HG02884 (cell line): ENCODE measurements around the gene POLR2L.

Experiments used
- ATAC-seq: cut with Tn5 transposase; IDR thresholded peaks from one replicate; pipeline ENCODE4 v1.9.1; 2021; ENCODE audit warnings: mild to moderate bottlenecking, moderate library complexity; ENCODE audit not compliant: unreplicated experiment

The POLR2L gene

GRCh38 chr11:839875-840617, 2.3 kb downstream of the POLR2L start:
- no peak for ATAC-seq

GRCh38 chr11:839280-839623, 3.1 kb downstream of the POLR2L start:
- no peak for ATAC-seq

GRCh38 chr11:838441-839279, 3.7 kb downstream of the POLR2L start:
- no peak for ATAC-seq

GRCh38 chr11:837990-838307, 4.4 kb downstream of the POLR2L start:
- no peak for ATAC-seq

GRCh38 chr11:837189-837989, 4.9 kb downstream of the POLR2L start:
- ATAC-seq = no peak

GRCh38 chr11:836700-837099, 5.6 kb downstream of the POLR2L start:
- no peak for ATAC-seq

- no peak for ATAC-seq
Measured at GRCh38 chr11:836274-836673, 6.1 kb downstream of the POLR2L start.

- ATAC-seq = no peak
Measured at GRCh38 chr11:834371-835316, 7.7 kb downstream of the POLR2L start.

GRCh38 chr11:833849-834311, 8.4 kb downstream of the POLR2L start:
- no peak for ATAC-seq

GRCh38 chr11:833114-833791, 9.1 kb downstream of the POLR2L start:
- no peak for ATAC-seq

GRCh38 chr11:832529-833113, 9.7 kb downstream of the POLR2L start, which contains the start of gene CD151:
Gene CD151, plus strand, starts transcription at chr11:832952. Its CDS starts 3,118 bp downstream, at chr11:836070.
- ATAC-seq = no peak

- ATAC-seq = no peak
Measured at GRCh38 chr11:831961-832528, 10.3 kb downstream of the POLR2L start.

GRCh38 chr11:831118-831864, 11.0 kb downstream of the POLR2L start:
- ATAC-seq = no peak

- no peak for ATAC-seq
Measured at GRCh38 chr11:830295-831117, 11.8 kb downstream of the POLR2L start.

- ATAC-seq = no peak
Measured at GRCh38 chr11:829847-830294, 12.5 kb downstream of the POLR2L start.

GRCh38 chr11:829176-829846, 13.0 kb downstream of the POLR2L start:
- no peak for ATAC-seq
